Loucy (cell line): ENCODE data around the gene RETREG2.

ENCODE experiments used
- H2AFZ ChIP-seq: fragments of 200-600 bp; sonication (generic); 2 replicates; pipeline ENCODE4 v1.6.0; 2016; ENCODE audit warnings: antibody characterized with exemption, mild to moderate bottlenecking, low read length, moderate library complexity
- H3F3A ChIP-seq: fragments of 200-600 bp; 2 replicates; pipeline ENCODE4 v1.6.0; 2016; ENCODE audit warnings: antibody characterized with exemption, low read depth, mild to moderate bottlenecking
- H3K27me3 ChIP-seq: fragments of 200-600 bp; sonication (generic); 2 replicates; pipeline ENCODE4 v1.6.1; 2014; ENCODE audit warnings: low read length, mild to moderate bottlenecking; ENCODE audit not compliant: insufficient read depth, poor library complexity, severe bottlenecking
- H3K36me3 ChIP-seq: fragments of 200-600 bp; sonication (generic); 2 replicates; pipeline ENCODE4 v1.6.1; 2016; ENCODE audit warnings: low read length; ENCODE audit not compliant: insufficient read depth
- H3K4me1 ChIP-seq: fragments of 200-600 bp; sonication (generic); 2 replicates; pipeline ENCODE4 v1.5.1; 2014; ENCODE audit warnings: low read length, mild to moderate bottlenecking; ENCODE audit not compliant: insufficient read depth, poor library complexity, severe bottlenecking
- H3K4me2 ChIP-seq: fragments of 200-600 bp; sonication (generic); 2 replicates; pipeline ENCODE4 v1.6.0; 2014; ENCODE audit warnings: antibody characterized with exemption, low read length, low read depth, mild to moderate bottlenecking; ENCODE audit not compliant: poor library complexity, severe bottlenecking
- H3K4me3 ChIP-seq: fragments of 200-600 bp; sonication (generic); 2 replicates; pipeline ENCODE4 v1.5.1; 2014; ENCODE audit warnings: low read length, mild to moderate bottlenecking, mixed read lengths; ENCODE audit not compliant: poor library complexity, severe bottlenecking
- H3K79me2 ChIP-seq: fragments of 200-600 bp; sonication (generic); 2 replicates; pipeline ENCODE4 v1.6.1; 2014; ENCODE audit warnings: low read length; ENCODE audit not compliant: insufficient read depth
- H3K9ac ChIP-seq: fragments of 200-600 bp; sonication (generic); 2 replicates; pipeline ENCODE4 v1.6.0; 2014; ENCODE audit warnings: mild to moderate bottlenecking, low read depth, low read length, moderate library complexity; ENCODE audit not compliant: poor library complexity, severe bottlenecking
- H3K9me2 ChIP-seq: fragments of 200-600 bp; sonication (generic); replicated peaks from 2 replicates; pipeline ENCODE4 v1.6.1; 2016; ENCODE audit warnings: low read depth, low read length, mixed read lengths
- H3K9me3 ChIP-seq: fragments of 200-600 bp; sonication (generic); 2 replicates; pipeline ENCODE4 v1.6.1; 2014; ENCODE audit warnings: mild to moderate bottlenecking, antibody characterized with exemption, low read length, low read depth; ENCODE audit not compliant: insufficient read depth
- H4K20me1 ChIP-seq: fragments of 200-600 bp; sonication (generic); 2 replicates; pipeline ENCODE4 v1.6.0; 2014; ENCODE audit warnings: antibody characterized with exemption, low read length, mild to moderate bottlenecking; ENCODE audit not compliant: insufficient read depth, poor library complexity, severe bottlenecking
- EZH2phosphoT487 ChIP-seq: fragments of 200-600 bp; IDR thresholded peaks from 2 replicates; pipeline ENCODE4 v1.6.1; 2018; ENCODE audit warnings: antibody characterized with exemption, mild to moderate bottlenecking, moderate library complexity, borderline replicate concordance
- TF ChIP-seq, protein P1 (sequence below): fragments of 200-600 bp; sonication (generic); conservative IDR thresholded peaks from 2 replicates; pipeline ENCODE4 v1.5.1; 2014; ENCODE audit warnings: mild to moderate bottlenecking, antibody characterized with exemption, low read length

Gene RETREG2

GRCh38 chr2:219177552-219178376, at the start of gene RETREG2:
Gene RETREG2 (plus strand): TSS chr2:219178275. CDS start chr2:219178353, 78 bp downstream.
- Histone ChIP-seq H3K9me3 (no peaks in the 10 kb centered on the region), H3K36me3 (peaks cover 30% of the 10 kb centered on the region; the same call in 1 of the 2 replicates), H4K20me1 (peaks cover 32% of the 10 kb centered on the region), H3K4me2 (peak within 1 kb of the TSS; percentile 92), H3K79me2 (peaks cover 62% of the 10 kb centered on the region), H3K4me1 (peaks cover 41% of the 10 kb centered on the region), H3K4me3 (peak within 1 kb of the TSS; percentile 97), H2AFZ (peak within 1 kb of the TSS; percentile 80), H3K9me2 (no peaks in the 10 kb centered on the region), H3F3A (peaks cover 9% of the 10 kb centered on the region; the same call in 1 of the 2 replicates), H3K27me3 (no peaks in the 10 kb centered on the region), H3K9ac (peak within 1 kb of the TSS; percentile 85)
- TF ChIP-seq EZH2phosphoT487: no peak
- TF ChIP-seq, protein P1, sequence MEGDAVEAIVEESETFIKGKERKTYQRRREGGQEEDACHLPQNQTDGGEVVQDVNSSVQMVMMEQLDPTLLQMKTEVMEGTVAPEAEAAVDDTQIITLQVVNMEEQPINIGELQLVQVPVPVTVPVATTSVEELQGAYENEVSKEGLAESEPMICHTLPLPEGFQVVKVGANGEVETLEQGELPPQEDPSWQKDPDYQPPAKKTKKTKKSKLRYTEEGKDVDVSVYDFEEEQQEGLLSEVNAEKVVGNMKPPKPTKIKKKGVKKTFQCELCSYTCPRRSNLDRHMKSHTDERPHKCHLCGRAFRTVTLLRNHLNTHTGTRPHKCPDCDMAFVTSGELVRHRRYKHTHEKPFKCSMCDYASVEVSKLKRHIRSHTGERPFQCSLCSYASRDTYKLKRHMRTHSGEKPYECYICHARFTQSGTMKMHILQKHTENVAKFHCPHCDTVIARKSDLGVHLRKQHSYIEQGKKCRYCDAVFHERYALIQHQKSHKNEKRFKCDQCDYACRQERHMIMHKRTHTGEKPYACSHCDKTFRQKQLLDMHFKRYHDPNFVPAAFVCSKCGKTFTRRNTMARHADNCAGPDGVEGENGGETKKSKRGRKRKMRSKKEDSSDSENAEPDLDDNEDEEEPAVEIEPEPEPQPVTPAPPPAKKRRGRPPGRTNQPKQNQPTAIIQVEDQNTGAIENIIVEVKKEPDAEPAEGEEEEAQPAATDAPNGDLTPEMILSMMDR: no peak; the same call in 1 of the 2 replicates

DNA sequence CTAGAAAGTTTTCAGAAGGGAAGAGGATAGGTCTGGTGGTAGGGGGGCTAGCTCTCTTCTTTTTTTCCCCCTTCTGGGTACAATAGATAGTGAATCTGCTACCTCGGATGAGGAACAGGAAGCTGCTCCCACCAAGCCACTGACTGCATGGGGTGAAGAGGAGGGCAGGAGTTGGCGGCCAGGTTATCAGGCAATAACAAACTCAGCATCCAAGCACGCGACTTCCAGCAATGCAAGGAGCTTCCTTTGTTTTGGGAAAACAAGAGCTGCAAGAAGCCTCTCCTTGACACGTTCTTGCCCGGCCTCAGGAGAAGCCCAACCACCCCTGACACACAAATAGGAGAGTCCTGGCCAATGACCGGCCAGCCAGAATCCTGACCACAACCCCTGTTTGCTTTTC, 49.7 kb upstream of the RETREG2 start:
- Histone ChIP-seq H4K20me1 (no peaks in the 10 kb centered on the region), H3K4me3 (no peak overlapping the region), H3K27me3 (no peaks in the 10 kb centered on the region), H3K4me1 (peaks cover 16% of the 10 kb centered on the region), H3K9ac (no peak overlapping the region), H3F3A (no peaks in the 10 kb centered on the region), H3K9me2 (no peaks in the 10 kb centered on the region), H2AFZ (no peak overlapping the region), H3K9me3 (no peaks in the 10 kb centered on the region), H3K79me2 (no peaks in the 10 kb centered on the region), H3K4me2 (no peak overlapping the region), H3K36me3 (no peaks in the 10 kb centered on the region)
- no peak for TF ChIP-seq EZH2phosphoT487
- TF ChIP-seq, protein P1: no peak

- no peak overlapping the region for H2AFZ ChIP-seq
- no peak for TF ChIP-seq EZH2phosphoT487
- TF ChIP-seq, protein P1: no peak
- no peak overlapping the region for H3K4me3 ChIP-seq
- no peak overlapping the region for H3K4me2 ChIP-seq
- H4K20me1 ChIP-seq: no peaks in the 10 kb centered on the region
- H3K9ac ChIP-seq: no peak overlapping the region
- H3K79me2 ChIP-seq: no peaks in the 10 kb centered on the region
- H3F3A ChIP-seq: no peaks in the 10 kb centered on the region
- H3K9me2 ChIP-seq: no peaks in the 10 kb centered on the region
- H3K36me3 ChIP-seq: no peaks in the 10 kb centered on the region
- no peaks in the 10 kb centered on the region for H3K27me3 ChIP-seq
- no peaks in the 10 kb centered on the region for H3K9me3 ChIP-seq
- peaks cover 8% of the 10 kb centered on the region for H3K4me1 ChIP-seq
These were observed 48.5 kb upstream of the RETREG2 start for GRCh38 chr2:219129589-219129988.
